ENCODE data around the gene CD96.

The CD96 gene

GRCh38 chr3:111594781-111595180, 52.8 kb downstream of the CD96 start:
- DNase-seq = no peak

GRCh38 chr3:111595232-111595631, 53.2 kb downstream of the CD96 start, which contains the start of gene ZBED2:
Gene ZBED2, minus strand, starts transcription at chr3:111595346. Its CDS starts 1,145 bp downstream, at chr3:111594201.
- no peak for DNase-seq

DNA sequence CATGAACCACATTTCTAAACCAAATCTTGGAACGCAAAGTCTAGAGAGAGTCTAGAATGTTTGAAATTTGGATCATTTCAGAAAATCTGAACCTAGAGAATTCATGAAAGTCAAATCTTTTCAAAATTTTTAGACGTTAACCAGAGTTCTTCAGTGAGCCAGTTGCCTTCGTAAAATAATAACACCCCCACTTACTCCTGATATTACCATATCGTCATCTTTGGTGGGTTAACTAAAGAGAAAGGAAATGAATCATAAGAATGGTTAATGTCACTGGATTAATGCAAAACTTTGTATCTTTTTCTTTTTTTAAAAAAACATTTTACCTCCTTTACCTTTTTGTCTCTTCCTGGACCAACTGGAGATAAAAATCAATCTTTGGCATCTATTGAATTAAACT, 54.3 kb downstream of the CD96 start:
- no peak for DNase-seq

DNA sequence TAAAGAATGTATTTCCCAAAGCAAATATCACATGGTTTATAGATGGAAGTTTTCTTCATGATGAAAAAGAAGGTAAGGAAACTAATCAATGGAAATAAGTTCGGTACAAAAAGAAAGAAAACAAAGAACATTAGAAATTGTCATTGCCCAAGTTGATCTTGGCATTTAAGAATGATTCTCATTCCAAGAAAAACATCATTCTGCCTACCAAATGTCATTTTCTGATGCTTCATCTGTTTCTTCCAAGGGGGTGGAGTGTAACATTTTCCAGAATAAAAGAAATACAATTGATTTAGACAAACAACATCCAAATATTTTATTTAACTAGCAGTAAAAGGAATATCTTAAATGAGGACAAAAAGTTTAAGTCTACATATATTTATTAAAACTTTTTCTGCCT, 56.1 kb downstream of the CD96 start:
- DNase-seq = no peak

- no peak for DNase-seq
Measured at GRCh38 chr3:111598552-111598951, 56.6 kb downstream of the CD96 start.

DNA sequence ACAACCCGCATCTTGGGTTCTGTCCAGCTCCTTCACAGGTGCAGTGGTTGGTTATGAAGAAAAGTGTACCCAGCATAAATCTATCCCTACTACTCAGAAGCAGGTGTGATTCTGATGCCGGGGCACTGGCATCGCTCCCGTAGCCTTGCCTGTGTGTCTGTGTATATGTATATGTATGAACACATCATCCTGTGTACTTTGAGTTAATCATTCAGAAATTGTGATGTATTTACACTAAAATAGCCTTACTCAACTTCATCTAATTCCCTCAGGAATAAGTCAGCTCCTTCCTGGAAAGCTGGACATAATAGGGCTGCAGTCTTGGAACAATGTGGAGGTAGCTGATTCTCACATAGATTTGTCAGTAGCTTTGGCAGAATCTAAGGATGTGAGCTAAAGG, 59.8 kb downstream of the CD96 start:
- DNase-seq = no peak

DNA sequence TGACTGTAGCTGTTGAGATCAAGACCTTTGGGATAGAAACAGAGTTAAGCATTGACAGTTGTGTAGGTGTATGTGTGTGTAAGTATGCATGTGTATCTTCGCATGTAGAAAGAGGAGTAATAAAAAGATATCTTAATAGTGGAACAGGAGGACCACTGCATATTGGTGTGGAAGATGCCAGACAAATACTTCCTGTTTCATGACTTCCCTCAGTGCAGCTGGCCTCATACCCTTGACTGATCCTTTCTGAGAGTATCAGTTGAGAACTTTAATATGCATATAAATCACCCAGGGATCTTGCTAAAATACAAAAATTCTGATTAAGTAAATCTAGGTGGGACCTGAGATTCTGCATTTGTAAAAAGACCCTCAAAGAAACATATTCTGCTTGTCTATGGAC, 61.7 kb downstream of the CD96 start:
- no peak for DNase-seq

DNA sequence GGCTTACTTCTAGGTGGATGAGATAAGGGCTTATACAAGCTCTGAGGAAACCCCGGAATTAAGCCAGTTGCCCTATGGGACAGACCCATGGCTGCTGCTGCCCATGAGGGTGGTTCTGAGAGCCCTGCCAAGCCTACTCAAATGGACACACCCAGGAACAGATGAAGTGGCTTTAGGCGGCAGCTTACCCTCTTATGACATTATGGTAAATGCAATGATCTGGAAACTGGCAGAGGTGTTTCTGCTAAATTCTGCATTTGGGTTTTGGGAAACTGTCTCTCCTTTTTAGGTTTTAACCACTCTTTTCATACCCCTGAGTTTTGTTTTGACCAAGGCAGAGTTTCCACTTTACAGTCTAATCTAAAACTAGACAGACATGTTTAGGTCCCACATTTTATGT, 62.1 kb downstream of the CD96 start:
- DNase-seq = no peak

DNA sequence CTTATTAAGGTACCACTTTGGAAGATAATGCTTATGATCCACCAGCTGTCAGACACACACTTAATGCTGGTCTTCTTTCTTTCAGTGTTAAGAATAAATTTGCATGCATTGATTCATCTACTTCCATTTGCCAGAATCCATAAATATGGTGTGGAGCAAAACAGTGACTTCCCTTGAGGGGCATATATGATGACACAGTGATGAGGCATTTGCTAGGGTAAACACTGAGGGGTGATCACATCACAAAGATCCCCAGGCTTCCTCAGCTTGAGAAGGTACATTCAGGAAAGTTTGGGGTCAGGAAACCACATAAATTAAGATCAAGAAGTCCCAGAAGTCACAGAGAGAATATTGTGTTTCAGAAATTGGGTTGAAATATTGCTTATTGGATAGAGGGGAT, 63.0 kb downstream of the CD96 start:
- DNase-seq = no peak

DNA sequence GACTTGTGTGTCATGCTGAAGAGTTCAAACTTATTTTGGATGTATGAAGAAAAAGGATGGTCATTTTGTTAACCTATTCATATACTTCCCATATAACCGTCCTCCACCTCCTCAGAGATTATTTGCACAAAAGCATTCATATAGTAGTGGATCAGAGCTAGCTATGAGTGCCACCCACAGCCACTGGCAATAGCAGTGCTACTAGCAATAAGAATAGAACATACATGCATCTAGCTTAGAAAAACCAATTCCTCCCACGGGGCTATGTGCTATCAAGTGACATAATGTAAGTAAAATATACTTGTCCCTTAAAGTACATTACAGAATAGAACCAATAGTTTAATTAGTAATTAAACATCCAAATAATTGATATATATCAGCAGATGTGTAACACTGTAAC, 63.5 kb downstream of the CD96 start:
- no peak for DNase-seq

GRCh38 chr3:111607240-111607920, 65.4 kb downstream of the CD96 start:
- DNase-seq = no peak

- DNase-seq = no peak
Measured at GRCh38 chr3:111608383-111608782, 66.4 kb downstream of the CD96 start.

GRCh38 chr3:111609700-111610099, 67.7 kb downstream of the CD96 start:
- no peak for DNase-seq

GRCh38 chr3:111610189-111610588, 68.2 kb downstream of the CD96 start:
- no peak for DNase-seq

DNA sequence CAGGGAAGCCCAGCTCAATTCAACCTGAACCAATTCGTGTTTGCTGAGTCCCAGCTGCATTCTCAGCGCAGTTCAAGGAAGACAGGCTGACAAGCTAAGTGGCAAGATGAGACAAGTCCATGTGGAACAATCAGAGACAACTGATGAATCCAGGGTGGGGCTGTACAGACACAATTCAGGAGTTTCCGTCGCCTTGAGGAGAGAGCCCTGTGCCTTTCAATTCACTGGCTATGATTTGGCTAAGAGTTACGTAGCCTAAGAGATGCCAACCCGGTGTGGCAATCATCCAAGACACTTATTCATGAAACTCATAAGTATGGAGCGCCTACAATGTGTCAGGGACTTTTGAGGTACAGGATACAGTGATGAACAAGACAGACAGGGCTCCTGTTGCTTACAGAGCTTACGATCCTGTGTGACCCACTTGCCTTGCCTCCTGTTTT, 68.6 kb downstream of the CD96 start:
- DNase-seq = no peak

- no peak for DNase-seq
Measured at GRCh38 chr3:111613294-111613693, 71.3 kb downstream of the CD96 start.

DNA sequence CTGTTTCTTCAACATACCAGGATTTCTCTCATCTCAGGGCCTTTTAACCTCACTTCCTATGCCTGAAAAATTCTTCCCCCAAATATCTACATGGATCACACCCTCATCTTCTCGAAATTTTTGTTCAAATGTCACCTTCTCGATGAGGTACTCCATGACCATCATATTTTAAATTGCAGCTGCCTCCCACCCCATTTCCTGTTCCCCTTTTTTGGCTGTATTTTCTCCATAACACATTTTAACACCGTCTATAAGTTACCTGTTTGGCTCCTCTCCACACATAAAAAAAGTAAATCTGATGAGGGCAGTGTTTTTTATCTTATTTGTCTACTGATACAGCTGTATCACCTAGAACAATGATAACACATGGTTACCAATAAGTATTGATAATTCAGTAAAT, 73.9 kb downstream of the CD96 start:
- no peak for DNase-seq

DNA sequence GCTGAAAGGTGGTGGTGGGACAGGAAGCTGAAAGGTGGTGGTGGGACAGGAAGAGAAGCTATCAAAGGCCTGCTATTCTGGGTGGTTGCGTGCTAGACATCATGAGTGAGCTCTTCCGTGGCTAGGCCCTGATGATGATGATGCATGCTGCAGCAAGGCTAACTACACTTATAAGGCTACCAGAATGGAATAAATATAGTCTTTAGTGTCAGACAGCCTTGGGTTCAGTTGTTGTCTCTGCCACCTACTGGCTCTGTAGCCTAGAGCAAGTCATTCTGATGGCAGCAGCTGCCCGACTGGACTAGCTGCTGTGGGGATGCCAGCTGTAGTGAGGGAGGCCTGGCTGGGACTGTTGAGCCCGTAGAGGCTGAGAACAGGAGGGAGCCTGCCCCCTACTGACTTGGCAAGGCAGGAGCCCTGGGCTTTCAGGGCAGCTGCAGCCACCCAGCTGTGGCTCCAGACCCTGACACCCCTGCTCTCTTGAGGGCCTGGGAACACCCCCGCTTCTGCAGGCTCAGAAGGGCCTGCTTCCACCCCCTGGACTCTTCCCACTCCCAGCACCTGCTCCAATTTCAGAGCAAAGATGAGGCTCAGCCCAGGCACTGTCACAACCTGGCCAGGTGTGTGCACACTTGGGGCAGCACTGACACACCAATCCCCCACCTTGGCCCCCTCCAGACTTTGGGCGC, 74.6 kb downstream of the CD96 start:
- DNase-seq = peak; percentile 16

- no peak for DNase-seq
Measured at GRCh38 chr3:111617406-111617805, 75.4 kb downstream of the CD96 start.

DNA sequence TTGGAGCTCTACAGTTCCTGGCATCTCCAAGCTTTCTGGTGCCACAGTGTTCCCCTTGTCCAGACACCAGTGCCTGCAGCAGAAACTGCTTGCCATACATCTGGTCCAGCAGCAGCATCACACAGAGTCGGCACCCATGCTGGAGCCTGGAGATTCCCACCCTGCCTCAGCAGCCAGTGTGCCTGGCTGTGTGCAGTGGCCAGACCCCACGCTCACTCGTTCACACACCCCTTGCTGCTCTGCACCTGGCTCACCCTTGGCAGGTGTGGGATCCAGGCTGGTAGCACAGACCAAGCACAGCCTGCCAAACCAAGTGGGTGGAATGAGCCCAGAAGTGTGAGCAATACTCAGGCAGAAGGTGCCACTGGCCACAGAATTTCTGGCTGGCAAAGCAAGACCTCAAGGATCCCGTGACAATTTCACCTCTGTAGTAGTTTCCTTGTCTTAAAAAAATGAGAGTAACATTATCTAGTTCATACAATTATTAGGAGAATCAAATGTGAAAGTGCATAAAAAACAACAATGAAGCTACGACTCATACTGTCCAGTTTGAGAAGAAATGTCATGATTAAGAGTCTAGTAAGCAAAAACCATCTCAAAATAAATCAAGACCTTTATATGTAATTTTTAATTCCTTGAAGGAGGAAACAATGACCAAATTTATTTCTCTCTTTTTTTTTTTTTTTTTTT, 76.1 kb downstream of the CD96 start:
- no peak for DNase-seq

DNA sequence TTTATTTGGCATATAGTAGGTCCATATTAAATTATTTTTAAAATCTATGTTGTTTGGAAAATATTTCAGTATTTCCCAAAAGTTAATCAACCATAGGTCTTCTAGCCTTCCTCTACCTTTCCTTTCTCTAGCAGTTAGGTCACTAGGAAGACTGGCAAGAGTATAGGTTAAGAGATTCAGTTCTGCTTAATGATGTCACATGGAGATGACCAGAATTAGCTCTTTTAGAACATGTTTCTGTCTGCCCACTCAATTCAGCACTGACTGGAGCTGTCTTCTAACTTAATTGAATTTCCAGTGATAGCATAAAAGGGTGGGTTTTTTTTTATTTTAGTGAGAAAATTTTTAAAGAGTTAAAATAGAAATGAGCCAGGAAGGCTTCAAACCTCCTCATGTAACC, 76.9 kb downstream of the CD96 start:
- no peak for DNase-seq

GRCh38 chr3:111619833-111620232, 77.8 kb downstream of the CD96 start:
- peak; percentile 79 for DNase-seq

- no peak for DNase-seq
Measured at GRCh38 chr3:111621535-111621934, 79.5 kb downstream of the CD96 start.

GRCh38 chr3:111627092-111627491, 85.1 kb downstream of the CD96 start:
- DNase-seq = no peak
